ENCODE results near the gene CCDC83.
"Not testable (repeated sequence)": the region's sequence is repeated elsewhere in the genome, so short reads cannot be mapped to it uniquely, and the experiment has no call there.

The CCDC83 gene

DNA sequence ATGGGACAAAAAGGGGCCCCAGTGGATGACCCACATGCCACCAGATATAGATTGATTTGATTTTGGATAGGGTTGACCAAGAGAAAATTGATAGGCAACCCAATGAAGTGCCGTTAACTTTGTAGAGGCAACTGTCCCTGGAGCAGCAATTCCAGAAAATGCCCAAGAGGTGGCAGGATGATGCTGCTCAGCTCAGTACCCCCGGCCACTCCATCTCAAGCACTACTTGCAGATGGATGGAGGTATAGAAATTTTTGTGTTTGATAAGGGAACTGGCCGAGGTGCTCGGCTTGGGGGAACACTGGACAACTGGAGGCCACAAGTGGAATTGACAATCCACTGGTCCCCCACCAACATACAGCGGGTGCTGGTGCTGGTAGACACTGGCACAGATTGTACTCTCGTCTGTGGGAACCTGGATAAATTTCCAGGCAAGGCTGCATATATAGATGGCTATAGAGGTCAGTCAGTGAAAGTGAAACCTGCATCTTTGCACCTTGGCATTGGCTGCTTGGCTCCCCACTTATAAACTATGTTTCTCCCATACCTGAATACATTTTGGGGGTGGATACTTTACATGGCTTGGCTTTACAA lies 86.3 kb downstream of the CCDC83 start:
- Histone ChIP-seq H3K27me3 (ENCODE audit: insufficient read depth, low read length) (no peaks in the 10 kb centered on the region), H3K9me3 (ENCODE audit: low read length) (peaks cover 4% of the 10 kb centered on the region), H3K4me3 (ENCODE audit: low read length) (no peak overlapping the region), H3K4me1 (ENCODE audit: insufficient read depth, low read length) (no peaks in the 10 kb centered on the region), H3K36me3 (ENCODE audit: insufficient read depth, low read length) (no peaks in the 10 kb centered on the region), H2AFZ (ENCODE audit: low read depth, low read length) (no peak overlapping the region)

GRCh38 chr11:85945296-85945695 lies 90.1 kb downstream of the CCDC83 start:
- no peaks in the 10 kb centered on the region for H3K36me3 ChIP-seq (ENCODE audit: insufficient read depth, low read length)
- no peak overlapping the region for H3K4me3 ChIP-seq (ENCODE audit: low read length)
- no peak overlapping the region for H2AFZ ChIP-seq (ENCODE audit: low read depth, low read length)
- peaks cover 5% of the 10 kb centered on the region for H3K4me1 ChIP-seq (ENCODE audit: insufficient read depth, low read length)
- peaks cover 4% of the 10 kb centered on the region for H3K9me3 ChIP-seq (ENCODE audit: low read length)
- H3K27me3 ChIP-seq (ENCODE audit: insufficient read depth, low read length) = no peaks in the 10 kb centered on the region

DNA sequence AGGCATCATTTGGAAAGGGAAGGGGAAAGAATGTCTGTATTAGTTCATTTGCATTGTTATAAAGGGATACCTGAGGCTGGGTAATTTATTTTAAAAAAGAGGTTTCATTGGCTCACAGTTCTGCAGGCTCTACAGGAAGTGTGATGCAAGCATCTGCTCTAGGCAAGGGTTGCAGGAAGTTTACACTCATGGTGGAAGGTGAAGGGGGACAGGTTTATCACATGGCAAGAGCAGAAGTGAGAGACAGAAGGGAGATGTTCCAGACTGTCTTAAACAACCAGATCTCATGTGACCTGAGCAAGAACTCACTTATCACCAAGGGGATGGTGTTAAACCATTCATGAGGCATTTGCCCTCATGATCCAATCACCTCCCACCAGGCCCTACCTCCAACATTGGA lies 90.6 kb downstream of the CCDC83 start:
- peaks cover 5% of the 10 kb centered on the region for H3K4me1 ChIP-seq (ENCODE audit: insufficient read depth, low read length)
- H3K9me3 ChIP-seq (ENCODE audit: low read length) = peaks cover 4% of the 10 kb centered on the region
- no peaks in the 10 kb centered on the region for H3K27me3 ChIP-seq (ENCODE audit: insufficient read depth, low read length)
- H3K36me3 ChIP-seq (ENCODE audit: insufficient read depth, low read length) = no peaks in the 10 kb centered on the region
- no peak overlapping the region for H3K4me3 ChIP-seq (ENCODE audit: low read length)
- H2AFZ ChIP-seq (ENCODE audit: low read depth, low read length) = no peak overlapping the region

GRCh38 chr11:85946221-85946620 lies 91.0 kb downstream of the CCDC83 start:
- H3K27me3 ChIP-seq (ENCODE audit: insufficient read depth, low read length) = no peaks in the 10 kb centered on the region
- H3K9me3 ChIP-seq (ENCODE audit: low read length) = peaks cover 4% of the 10 kb centered on the region
- H2AFZ ChIP-seq (ENCODE audit: low read depth, low read length) = no peak overlapping the region
- no peak overlapping the region for H3K4me3 ChIP-seq (ENCODE audit: low read length)
- H3K36me3 ChIP-seq (ENCODE audit: insufficient read depth, low read length) = no peaks in the 10 kb centered on the region
- H3K4me1 ChIP-seq (ENCODE audit: insufficient read depth, low read length) = peaks cover 5% of the 10 kb centered on the region

DNA sequence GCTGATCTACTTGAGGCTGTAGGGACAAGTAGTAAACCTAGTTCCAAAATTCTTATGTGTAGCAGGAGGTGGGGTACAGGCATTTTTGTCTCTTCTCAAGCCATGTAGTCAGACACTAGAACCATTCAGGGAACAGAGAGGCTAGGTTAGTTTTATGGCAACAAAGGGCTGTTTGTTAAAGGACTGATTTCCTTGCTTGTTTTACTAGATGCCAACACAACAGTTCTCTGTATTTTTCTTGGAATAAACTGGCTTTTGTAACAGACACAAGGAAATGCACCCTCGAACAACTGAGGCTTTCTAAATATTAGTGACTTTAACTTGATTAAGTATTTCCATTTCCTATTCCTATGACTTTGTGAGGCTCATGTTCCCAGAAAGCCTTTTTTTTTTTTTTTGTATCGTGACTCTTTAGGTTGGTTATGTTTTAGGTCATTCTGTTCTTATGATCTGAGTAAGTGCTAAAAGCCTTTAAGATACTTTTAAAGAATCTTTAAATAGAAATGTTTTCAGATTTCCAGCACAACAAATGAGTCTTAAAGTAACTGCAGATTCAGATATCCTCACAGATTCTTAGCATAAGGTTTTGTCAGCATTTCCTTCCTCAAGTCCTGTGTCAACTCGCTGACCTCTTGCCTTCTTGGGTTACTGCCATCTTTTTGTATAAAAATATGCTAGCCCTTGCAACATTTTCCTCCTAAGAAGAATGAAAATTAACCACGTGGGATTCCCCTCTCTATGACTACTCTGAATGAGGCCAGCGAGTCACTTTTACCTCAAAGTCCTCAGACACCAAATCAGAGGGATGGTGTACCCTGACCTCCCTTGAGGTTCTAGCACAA lies 92.5 kb downstream of the CCDC83 start:
- Histone ChIP-seq H2AFZ (ENCODE audit: low read depth, low read length) (no peak overlapping the region), H3K4me1 (ENCODE audit: insufficient read depth, low read length) (peaks cover 5% of the 10 kb centered on the region), H3K9me3 (ENCODE audit: low read length) (peaks cover 4% of the 10 kb centered on the region), H3K36me3 (ENCODE audit: insufficient read depth, low read length) (no peaks in the 10 kb centered on the region), H3K4me3 (ENCODE audit: low read length) (no peak overlapping the region), H3K27me3 (ENCODE audit: insufficient read depth, low read length) (no peaks in the 10 kb centered on the region)

DNA sequence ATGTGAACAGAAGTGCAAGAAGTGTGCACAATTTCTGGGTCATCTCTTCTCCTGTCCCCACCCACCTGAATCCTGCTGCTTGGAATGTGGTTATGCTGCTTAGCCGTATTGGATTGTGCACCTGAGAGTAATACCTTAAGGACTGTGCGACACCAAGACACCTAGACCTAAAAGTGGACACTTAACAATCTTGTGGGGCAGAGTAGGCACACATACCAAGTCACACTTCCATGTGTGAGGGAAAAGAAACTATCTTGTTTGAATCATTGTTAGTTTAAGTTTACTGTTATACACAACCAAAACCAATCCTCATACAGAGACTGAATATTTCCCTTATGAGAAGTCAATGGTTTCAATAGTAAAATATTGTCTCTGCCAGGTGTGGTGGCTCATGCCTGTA lies 93.7 kb downstream of the CCDC83 start:
- Histone ChIP-seq H3K27me3 (ENCODE audit: insufficient read depth, low read length) (no peaks in the 10 kb centered on the region), H3K4me1 (ENCODE audit: insufficient read depth, low read length) (peaks cover 5% of the 10 kb centered on the region), H3K4me3 (ENCODE audit: low read length) (no peak overlapping the region), H2AFZ (ENCODE audit: low read depth, low read length) (no peak overlapping the region), H3K36me3 (ENCODE audit: insufficient read depth, low read length) (peaks cover 4% of the 10 kb centered on the region), H3K9me3 (ENCODE audit: low read length) (peaks cover 4% of the 10 kb centered on the region)

GRCh38 chr11:85949798-85950197 lies 94.6 kb downstream of the CCDC83 start:
- H2AFZ ChIP-seq (ENCODE audit: low read depth, low read length) = no peak overlapping the region
- peaks cover 5% of the 10 kb centered on the region for H3K4me1 ChIP-seq (ENCODE audit: insufficient read depth, low read length)
- H3K36me3 ChIP-seq (ENCODE audit: insufficient read depth, low read length) = peaks cover 4% of the 10 kb centered on the region
- no peak overlapping the region for H3K4me3 ChIP-seq (ENCODE audit: low read length)
- H3K9me3 ChIP-seq (ENCODE audit: low read length) = peaks cover 1% of the 10 kb centered on the region
- no peaks in the 10 kb centered on the region for H3K27me3 ChIP-seq (ENCODE audit: insufficient read depth, low read length)

DNA sequence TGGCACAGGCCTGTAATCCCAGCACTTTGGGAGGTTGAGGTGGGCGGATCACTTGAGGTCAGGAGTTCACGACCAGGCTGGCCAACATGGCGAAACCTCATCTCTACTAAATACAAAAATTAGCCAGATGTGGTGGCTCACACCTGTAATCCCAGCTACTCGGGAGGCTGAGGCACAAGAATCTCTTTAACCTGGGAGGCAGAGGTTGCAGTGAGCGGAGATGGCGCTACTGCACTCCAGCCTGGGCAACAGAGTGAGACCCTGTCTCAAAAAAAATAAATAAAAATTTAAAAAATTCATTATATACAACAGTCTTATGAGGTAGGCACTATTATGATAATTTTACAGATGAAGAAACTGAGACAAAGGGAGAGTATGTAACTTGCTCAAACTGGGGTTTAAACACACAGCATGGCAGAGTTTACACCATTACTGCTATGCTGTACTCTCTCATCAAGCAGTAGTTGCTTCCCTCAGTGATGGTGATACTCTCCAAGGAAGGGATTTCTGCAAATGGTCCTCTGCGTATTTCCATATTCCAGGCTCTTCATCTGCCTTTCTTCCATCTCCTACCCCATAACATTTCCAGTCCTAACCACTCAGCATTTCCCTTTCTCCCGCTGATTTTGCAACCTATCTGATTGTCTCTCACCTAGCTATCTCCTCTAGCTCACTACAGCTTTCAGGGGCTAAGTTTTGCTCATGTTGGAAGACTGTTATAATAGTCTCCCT lies 95.3 kb downstream of the CCDC83 start:
- Histone ChIP-seq H3K27me3 (ENCODE audit: insufficient read depth, low read length) (no peaks in the 10 kb centered on the region), H3K4me3 (ENCODE audit: low read length) (no peak overlapping the region), H3K9me3 (ENCODE audit: low read length) (no peaks in the 10 kb centered on the region), H3K36me3 (ENCODE audit: insufficient read depth, low read length) (peaks cover 7% of the 10 kb centered on the region), H2AFZ (ENCODE audit: low read depth, low read length) (no peak overlapping the region), H3K4me1 (ENCODE audit: insufficient read depth, low read length) (peaks cover 5% of the 10 kb centered on the region)

DNA sequence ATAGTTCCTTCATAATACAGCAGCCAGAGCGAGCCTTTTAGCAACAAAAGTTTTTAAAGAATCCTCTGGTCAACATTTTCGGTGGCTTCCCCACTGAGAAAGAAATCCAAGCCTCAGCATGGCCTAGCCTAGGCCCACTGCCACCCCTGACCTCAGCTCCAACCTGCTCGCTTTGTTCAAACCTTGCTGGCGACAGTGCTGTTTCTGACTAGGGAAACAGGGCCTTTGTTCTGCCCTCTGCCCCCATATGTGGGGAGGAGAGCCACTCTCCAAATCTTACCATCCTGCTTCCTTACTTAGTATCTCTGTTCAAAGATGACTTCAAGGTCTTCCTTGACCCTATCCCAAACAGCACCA lies 95.8 kb downstream of the CCDC83 start:
- Histone ChIP-seq H2AFZ (ENCODE audit: low read depth, low read length) (no peak overlapping the region), H3K4me3 (ENCODE audit: low read length) (no peak overlapping the region), H3K9me3 (ENCODE audit: low read length) (no peaks in the 10 kb centered on the region), H3K4me1 (ENCODE audit: insufficient read depth, low read length) (peaks cover 5% of the 10 kb centered on the region), H3K36me3 (ENCODE audit: insufficient read depth, low read length) (peaks cover 8% of the 10 kb centered on the region), H3K27me3 (ENCODE audit: insufficient read depth, low read length) (no peaks in the 10 kb centered on the region)

GRCh38 chr11:85951428-85952107 lies 96.4 kb downstream of the CCDC83 start:
- peaks cover 14% of the 10 kb centered on the region for H3K36me3 ChIP-seq (ENCODE audit: insufficient read depth, low read length)
- H3K4me1 ChIP-seq (ENCODE audit: insufficient read depth, low read length) = peaks cover 5% of the 10 kb centered on the region
- no peak overlapping the region for H2AFZ ChIP-seq (ENCODE audit: low read depth, low read length)
- H3K9me3 ChIP-seq (ENCODE audit: low read length) = no peaks in the 10 kb centered on the region
- no peaks in the 10 kb centered on the region for H3K27me3 ChIP-seq (ENCODE audit: insufficient read depth, low read length)
- no peak overlapping the region for H3K4me3 ChIP-seq (ENCODE audit: low read length)

- peaks cover 19% of the 10 kb centered on the region for H3K36me3 ChIP-seq (ENCODE audit: insufficient read depth, low read length)
- H3K4me3 ChIP-seq (ENCODE audit: low read length); H2AFZ ChIP-seq (ENCODE audit: low read depth, low read length); H3K27me3 ChIP-seq (ENCODE audit: insufficient read depth, low read length); H3K4me1 ChIP-seq (ENCODE audit: insufficient read depth, low read length); H3K9me3 ChIP-seq (ENCODE audit: low read length): not testable (repeated sequence)
Observed at GRCh38 chr11:85952108-85952485, 96.9 kb downstream of the CCDC83 start.

GRCh38 chr11:85953491-85954143 lies 98.4 kb downstream of the CCDC83 start:
- Histone ChIP-seq H3K4me3 (ENCODE audit: low read length) (no peak overlapping the region), H3K9me3 (ENCODE audit: low read length) (no peaks in the 10 kb centered on the region), H3K27me3 (ENCODE audit: insufficient read depth, low read length) (no peaks in the 10 kb centered on the region), H2AFZ (ENCODE audit: low read depth, low read length) (no peak overlapping the region), H3K4me1 (ENCODE audit: insufficient read depth, low read length) (no peaks in the 10 kb centered on the region), H3K36me3 (ENCODE audit: insufficient read depth, low read length) (peaks cover 31% of the 10 kb centered on the region)
